Pancreas (tissue), 10 donors: ENCODE measurements around the gene BCAS3. TPM values are rescaled to one million over a fixed set of nuclear protein-coding genes. Genes with fewer than 3 reads are reported as not detected.

ENCODE experiments used
- ATAC-seq, 4 donors: fragments of 200-7000 bp; cut with Tn5 transposase; one replicate each; pipeline versions ENCODE4 v1.8.0 to v1.9.1; 2020; ENCODE audit warnings: mild to moderate bottlenecking in 4 of 4, moderate library complexity in 4 of 4
- DNase-seq, 6 donors: peaks; one replicate each; pipeline ENCODE4 v3.0.0-alpha.2; 2020
- FAIRE-seq: peaks from 2 replicates; lab custom pipeline; 2012; peaks lifted over from hg19 to GRCh38; lab: Jason Lieb, UNC
- H3K27ac ChIP-seq, 4 donors: fragments of 200-600 bp; sonication (generic); 1 replicate in 3 of 4; 2 replicates in 1 of 4; pipeline versions ENCODE4 v1.5.0 to v1.8.0; 2020
- H3K27me3 ChIP-seq, 4 donors: fragments of 200-600 bp; one replicate each; pipeline ENCODE4 v1.8.0; 2021
- H3K36me3 ChIP-seq, 3 donors: fragments of 200-600 bp; sonication (generic) in 1 of 3; one replicate each; pipeline versions ENCODE4 v1.5.0 to v1.8.0; 2020 to 2021
- H3K4me1 ChIP-seq, 3 donors: fragments of 200-600 bp; one replicate each; pipeline ENCODE4 v1.8.0; 2021
- H3K4me3 ChIP-seq, 4 donors: fragments of 200-600 bp; sonication (generic) in 2 of 4; one replicate each; pipeline versions ENCODE4 v1.5.0 to v1.8.0; 2020 to 2021
- H3K9me3 ChIP-seq, 4 donors: fragments of 200-600 bp; one replicate each; pipeline ENCODE4 v1.8.0; 2021
- WGBS, 2 donors: extraction: QIAGEN DNeasy Blood & Tissue Kit; methylation state at CpG; one replicate each; pipeline ENCODE4 v1.1.7; 2013; 5-methylcytosine and 5-hydroxymethylcytosine counted together
- intact Hi-C, 3 donors: fragments of 100-400 bp; cut with DNase I; formaldehyde crosslinking; loops; one replicate each; pipeline versions ENCODE4 v1.11.1 to v1.14.2; 2022
- polyA plus RNA-seq, 2 donors: library from polyadenylated mRNA; stranded (reverse); fragments of 200-250 nt; gene quantifications; one replicate each; pipeline ENCODE4 v1.2.3, GENCODE V29; 2013
- total RNA-seq, 6 donors: library from RNA; stranded (reverse); fragmentation: NEBNext Ultra II Directional in 4 of 6; extraction: Animal tissue kit (Norgen Biotek cat#: 25700) in 4 of 6; gene quantifications; one replicate each; pipeline versions ENCODE4 v1.2.1 to v1.2.4, GENCODE V29; 2021 to 2023
- TF ChIP-seq, protein P1 (sequence below), 4 donors: fragments of 200-600 bp; sonication (generic) in 3 of 4; IDR thresholded peaks; one replicate each; pipeline versions ENCODE4 v1.5.0 to v1.8.0; 2021; ENCODE audit warnings: antibody characterized with exemption in 4 of 4
- donor health status: healthy with polysubstance abuse.
- donor health status: DM: no; HTN: no; CAD: no; lungs with moderate emphysema.
- donor health status: DM: no; HTN: no; CAD: no.
- donor health status: control.
- donor health status: control.
- donor health status: Bipolar disorder and iron deficiency.
- donor health status: DM: yes; HTN: yes; CAD: no.
- donor health status: DM: no; HTN: no; CAD: no.
- donor health status: DM: no; HTN: no; CAD: no.
- donor health status: DM: yes; HTN: yes; CAD: no.

Gene BCAS3
- total and polyA plus RNA-seq, 8 donors = 4.6 to 27.7 (median 13.2) TPM

DNA sequence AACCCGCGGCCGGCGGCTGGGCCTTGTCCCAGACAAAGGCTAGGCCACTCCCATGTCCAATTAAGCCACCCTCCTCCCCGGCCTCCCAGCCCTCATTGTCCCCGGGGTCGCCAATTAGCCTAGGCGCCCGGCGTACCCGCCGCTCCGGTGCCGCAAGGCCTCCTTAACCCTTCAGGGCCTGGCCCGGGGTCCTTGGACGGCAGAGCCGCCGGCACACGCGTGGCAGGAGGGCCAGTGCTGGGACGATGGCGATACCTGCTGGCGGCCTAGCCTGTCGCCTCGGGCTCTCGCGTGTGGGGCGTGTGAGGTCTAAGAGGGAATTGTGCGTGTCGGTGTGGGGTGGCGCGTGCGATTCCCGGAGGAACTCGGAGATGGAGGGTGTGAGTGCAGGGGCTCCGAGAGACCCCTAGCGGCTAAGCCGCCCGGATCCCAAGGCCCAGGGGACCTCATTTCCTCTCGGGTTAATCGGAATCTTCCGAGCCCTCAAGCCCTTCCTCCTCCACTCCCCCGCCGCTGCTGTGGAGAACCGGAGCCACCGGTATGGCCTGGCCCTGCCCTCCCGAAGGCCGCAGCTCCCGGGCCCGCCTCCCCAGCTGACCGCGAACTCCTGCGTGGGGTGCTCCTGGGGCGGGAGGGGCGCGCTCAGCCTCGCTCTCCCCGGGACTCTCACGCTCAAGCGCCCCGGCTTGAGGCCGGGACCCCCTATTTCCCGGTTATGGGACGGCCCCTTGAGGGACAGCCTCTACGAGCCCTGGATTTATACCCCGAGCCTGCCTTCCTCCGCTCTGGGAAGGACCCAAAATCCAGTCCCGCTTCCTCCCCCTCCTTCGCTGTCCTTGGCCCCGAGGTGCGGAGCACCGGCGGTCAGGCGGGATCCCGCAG lies 733.9 kb downstream of the BCAS3 start:
- FAIRE-seq = no peak
- 5% methylated on average over 73 to 75 of the region's 75 CpGs for WGBS, 2 donors
- H3K4me1 ChIP-seq = peaks cover 0 to 14% (median 5%) of the 10 kb centered on the region in 3 donors
- TF ChIP-seq, protein P1, sequence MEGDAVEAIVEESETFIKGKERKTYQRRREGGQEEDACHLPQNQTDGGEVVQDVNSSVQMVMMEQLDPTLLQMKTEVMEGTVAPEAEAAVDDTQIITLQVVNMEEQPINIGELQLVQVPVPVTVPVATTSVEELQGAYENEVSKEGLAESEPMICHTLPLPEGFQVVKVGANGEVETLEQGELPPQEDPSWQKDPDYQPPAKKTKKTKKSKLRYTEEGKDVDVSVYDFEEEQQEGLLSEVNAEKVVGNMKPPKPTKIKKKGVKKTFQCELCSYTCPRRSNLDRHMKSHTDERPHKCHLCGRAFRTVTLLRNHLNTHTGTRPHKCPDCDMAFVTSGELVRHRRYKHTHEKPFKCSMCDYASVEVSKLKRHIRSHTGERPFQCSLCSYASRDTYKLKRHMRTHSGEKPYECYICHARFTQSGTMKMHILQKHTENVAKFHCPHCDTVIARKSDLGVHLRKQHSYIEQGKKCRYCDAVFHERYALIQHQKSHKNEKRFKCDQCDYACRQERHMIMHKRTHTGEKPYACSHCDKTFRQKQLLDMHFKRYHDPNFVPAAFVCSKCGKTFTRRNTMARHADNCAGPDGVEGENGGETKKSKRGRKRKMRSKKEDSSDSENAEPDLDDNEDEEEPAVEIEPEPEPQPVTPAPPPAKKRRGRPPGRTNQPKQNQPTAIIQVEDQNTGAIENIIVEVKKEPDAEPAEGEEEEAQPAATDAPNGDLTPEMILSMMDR (IDR thresholded peaks at IDR 0.05) = no peak
- intact Hi-C loops = loop anchor here in 2 of 3 donors (10.0 kb wide), 2 partner anchors 143 to 423 kb away; no protein-coding TSS in a partner anchor
- peaks cover 0 to 12% (median 3%) of the 10 kb centered on the region in 4 donors for H3K27me3 ChIP-seq
- DNase-seq = peak in 4 of 6 donors; percentile 29 to 83 (median 68)
- H3K27ac ChIP-seq = peak overlapping the region; percentile 4 to 57 (median 23)
- H3K9me3 ChIP-seq = no peaks in the 10 kb centered on the region
- peak overlapping the region; percentile 51 to 63 (median 59) for H3K4me3 ChIP-seq
- ATAC-seq = peak; percentile 52 to 65 (median 58)
- H3K36me3 ChIP-seq = no peaks in the 10 kb centered on the region

DNA sequence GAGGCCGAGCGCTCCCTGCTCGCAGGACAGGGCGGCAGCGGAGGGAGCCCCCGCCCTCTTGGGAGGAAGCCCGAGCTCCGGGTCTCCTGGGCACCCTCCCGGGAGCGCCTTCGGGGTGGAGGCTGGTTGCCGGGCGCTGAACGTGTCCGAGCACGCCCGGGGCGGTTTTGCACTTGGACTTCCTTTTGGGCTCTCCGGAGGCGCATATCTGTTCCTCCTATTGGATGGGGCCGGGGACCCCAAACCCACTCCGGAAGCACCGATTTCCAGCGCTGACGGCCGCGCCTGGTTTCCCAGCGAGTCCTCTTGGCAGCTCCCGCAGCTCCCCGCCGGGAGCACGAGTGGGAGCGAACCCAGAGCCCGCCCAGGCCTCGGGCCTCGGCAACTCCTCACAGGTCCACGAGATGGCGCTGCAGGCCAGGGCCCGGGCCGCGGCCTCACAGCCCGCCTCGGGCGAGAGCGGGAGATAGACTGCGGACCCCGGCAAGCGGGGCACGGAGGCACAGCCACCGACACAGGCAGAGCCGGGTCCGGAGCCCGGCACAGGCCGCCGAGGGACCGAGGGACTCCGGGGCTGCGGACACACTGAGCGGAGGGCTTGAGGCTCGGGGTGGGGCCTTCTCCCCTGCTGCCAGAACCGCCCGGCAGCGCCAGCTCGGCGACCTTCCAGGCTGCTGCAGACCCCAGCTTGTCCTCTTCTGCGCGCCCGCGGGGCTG lies 734.6 kb downstream of the BCAS3 start:
- ATAC-seq = peak; percentile 84 to 91 (median 88)
- Histone ChIP-seq H3K9me3 (no peaks in the 10 kb centered on the region), H3K4me1 (peaks cover 0 to 18% (median 5%) of the 10 kb centered on the region in 3 donors), H3K27ac (peak overlapping the region; percentile 4 to 57 (median 23)), H3K36me3 (no peaks in the 10 kb centered on the region), H3K27me3 (peaks cover 0 to 12% (median 3%) of the 10 kb centered on the region in 4 donors), H3K4me3 (peak overlapping the region; percentile 51 to 63 (median 59))
- no peak for FAIRE-seq
- intact Hi-C loops = loop anchor here in 2 of 3 donors (10.0 kb wide), 2 partner anchors 142 to 422 kb away; no protein-coding TSS in a partner anchor
- WGBS, 2 donors = 0 to 1% methylated on average over 58 to 69 of the region's 69 CpGs
- TF ChIP-seq, protein P1 (IDR thresholded peaks at IDR 0.05) = peak; percentile 97 to 99 (median 99)
- peak; percentile 60 to 96 (median 80) for DNase-seq

DNA sequence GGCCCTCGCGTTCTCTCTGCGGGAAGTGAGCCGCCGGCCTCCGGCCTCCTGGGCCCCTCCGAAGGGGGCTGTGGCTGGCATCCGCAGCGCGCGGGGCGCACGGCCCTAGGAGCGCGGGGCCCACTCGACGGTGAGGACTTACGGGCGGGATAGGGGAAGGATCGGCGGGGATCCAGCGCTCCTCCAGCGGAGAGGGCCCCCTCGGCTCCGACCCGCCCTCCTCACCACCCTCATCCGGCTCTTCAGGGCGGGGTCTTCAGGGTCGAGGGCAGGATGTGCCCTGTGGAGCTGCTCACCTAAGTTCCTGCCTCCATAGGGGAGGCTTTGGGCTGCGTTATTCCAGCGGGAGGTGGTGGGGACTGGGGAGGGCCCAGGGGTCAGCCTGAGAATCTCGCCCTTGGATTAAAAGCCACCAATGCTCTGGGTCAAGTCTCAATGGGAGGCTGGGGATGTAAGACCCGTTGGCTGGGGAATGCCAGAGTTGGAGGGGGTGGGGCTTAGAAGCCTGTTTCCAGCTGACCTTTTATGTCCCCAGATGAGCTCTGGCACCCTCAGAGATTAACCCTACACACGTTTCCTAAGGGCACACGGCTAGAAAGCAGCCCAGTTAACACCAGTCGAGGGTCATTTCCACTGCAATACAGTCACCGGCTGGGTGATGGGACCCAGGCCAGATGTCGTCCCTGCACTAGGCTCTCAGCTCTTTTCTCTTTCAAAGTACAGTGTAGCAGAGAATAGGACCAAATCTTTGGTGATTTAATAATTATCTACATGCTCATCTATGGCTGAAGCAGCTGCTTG lies 735.4 kb downstream of the BCAS3 start:
- Histone ChIP-seq H3K27ac (peak overlapping the region in 1 of 4 donors; percentile 57), H3K9me3 (no peaks in the 10 kb centered on the region), H3K4me3 (peak overlapping the region; percentile 51 to 63 (median 59)), H3K27me3 (peaks cover 0 to 12% (median 3%) of the 10 kb centered on the region in 4 donors), H3K4me1 (peaks cover 0 to 18% (median 5%) of the 10 kb centered on the region in 3 donors), H3K36me3 (no peaks in the 10 kb centered on the region)
- intact Hi-C loops = loop anchor here in 2 of 3 donors (10.0 kb wide), 2 partner anchors 142 to 422 kb away; no protein-coding TSS in a partner anchor
- WGBS, 2 donors = 17 to 20% methylated on average over 38 of the region's 38 CpGs
- peak in 1 of 4 donors; percentile 5 for ATAC-seq
- peak in 1 of 6 donors; percentile 28 for DNase-seq
- FAIRE-seq = no peak
- TF ChIP-seq, protein P1 (IDR thresholded peaks at IDR 0.05) = no peak

DNA sequence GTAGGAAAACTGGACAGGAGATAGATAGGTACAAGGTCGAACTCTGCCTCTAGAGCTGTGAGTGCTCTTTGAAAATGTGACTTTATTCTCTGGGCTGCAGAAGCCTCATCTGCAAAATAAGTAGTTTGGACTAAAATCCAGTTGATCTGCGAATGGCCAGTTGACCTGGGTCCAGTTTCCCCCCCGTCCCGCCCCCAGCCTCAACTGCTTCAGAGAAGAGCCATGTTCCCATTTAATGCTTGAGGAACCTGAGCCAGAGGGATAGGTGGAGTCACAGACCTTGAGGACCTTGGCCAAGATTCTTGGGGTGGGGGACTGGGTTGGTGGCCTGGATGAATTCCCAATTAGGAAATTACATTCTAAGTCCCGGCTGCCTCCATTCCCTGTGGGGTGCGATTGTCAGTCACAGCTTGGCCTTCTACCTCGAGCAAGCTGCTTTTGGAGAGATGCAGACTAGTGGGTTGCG lies 736.0 kb downstream of the BCAS3 start:
- TF ChIP-seq, protein P1 (IDR thresholded peaks at IDR 0.05) = no peak
- WGBS, 2 donors = 89 to 91% methylated on average over 8 of the region's 8 CpGs
- H3K4me1 ChIP-seq = peaks cover 0 to 18% (median 5%) of the 10 kb centered on the region in 3 donors
- H3K4me3 ChIP-seq = no peak overlapping the region
- H3K27me3 ChIP-seq = peaks cover 0 to 12% (median 3%) of the 10 kb centered on the region in 4 donors
- intact Hi-C loops = loop anchor here in 2 of 3 donors (10.0 kb wide), 2 partner anchors 141 to 421 kb away; no protein-coding TSS in a partner anchor
- H3K27ac ChIP-seq = no peak overlapping the region
- H3K36me3 ChIP-seq = no peaks in the 10 kb centered on the region
- DNase-seq (no peak), ATAC-seq (no peak), FAIRE-seq (no peak)
- no peaks in the 10 kb centered on the region for H3K9me3 ChIP-seq
